Measurements from ENCODE around the gene ZNF862. TPM values are rescaled to one million over a fixed set of nuclear protein-coding genes. Genes with fewer than 3 reads are reported as not detected.

ZNF862 gene
- total and polyA plus RNA-seq, 2 donors (not counting 1 experiment from before 2014, with no cell fraction given) = 24.1 to 33.0 TPM

- H2AFZ ChIP-seq (ENCODE audit: insufficient read depth, low read depth, low read length, poor library complexity, severe bottlenecking) = no peak overlapping the region
- Mint-ChIP-seq H3K27ac (no peak overlapping the region), H3K9me3 (ENCODE audit: insufficient read depth) (no peaks in the 10 kb centered on the region), H3K27me3 (no peaks in the 10 kb centered on the region), H3K4me1 (peaks cover 8% of the 10 kb centered on the region), H3K4me3 (no peak overlapping the region)
- TF ChIP-seq EZH2 (IDR thresholded peaks at IDR 0.05; ENCODE audit: borderline replicate concordance, insufficient read depth, low read depth, low read length, poor library complexity, severe bottlenecking) = no peak
- TF ChIP-seq, protein P1, sequence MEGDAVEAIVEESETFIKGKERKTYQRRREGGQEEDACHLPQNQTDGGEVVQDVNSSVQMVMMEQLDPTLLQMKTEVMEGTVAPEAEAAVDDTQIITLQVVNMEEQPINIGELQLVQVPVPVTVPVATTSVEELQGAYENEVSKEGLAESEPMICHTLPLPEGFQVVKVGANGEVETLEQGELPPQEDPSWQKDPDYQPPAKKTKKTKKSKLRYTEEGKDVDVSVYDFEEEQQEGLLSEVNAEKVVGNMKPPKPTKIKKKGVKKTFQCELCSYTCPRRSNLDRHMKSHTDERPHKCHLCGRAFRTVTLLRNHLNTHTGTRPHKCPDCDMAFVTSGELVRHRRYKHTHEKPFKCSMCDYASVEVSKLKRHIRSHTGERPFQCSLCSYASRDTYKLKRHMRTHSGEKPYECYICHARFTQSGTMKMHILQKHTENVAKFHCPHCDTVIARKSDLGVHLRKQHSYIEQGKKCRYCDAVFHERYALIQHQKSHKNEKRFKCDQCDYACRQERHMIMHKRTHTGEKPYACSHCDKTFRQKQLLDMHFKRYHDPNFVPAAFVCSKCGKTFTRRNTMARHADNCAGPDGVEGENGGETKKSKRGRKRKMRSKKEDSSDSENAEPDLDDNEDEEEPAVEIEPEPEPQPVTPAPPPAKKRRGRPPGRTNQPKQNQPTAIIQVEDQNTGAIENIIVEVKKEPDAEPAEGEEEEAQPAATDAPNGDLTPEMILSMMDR (IDR thresholded peaks at IDR 0.05) = no peak
- H4K20me1 ChIP-seq (ENCODE audit: control insufficient read depth, insufficient read depth, low read length, poor library complexity, severe bottlenecking) = no peaks in the 10 kb centered on the region
- H3K4me3 ChIP-seq (ENCODE audit: control extremely low read depth in 1 of 5, extremely low read depth in 1 of 5, insufficient read depth in 1 of 5, low read depth in 2 of 5, low read length in 4 of 5) = no peak overlapping the region
- H3K27ac ChIP-seq (ENCODE audit: low read length in 2 of 2) = no peak overlapping the region
- peak; percentile 2 for DNase-seq
- peaks cover 7% of the 10 kb centered on the region for H3K79me2 ChIP-seq (ENCODE audit: control insufficient read depth, insufficient read depth, low read length)
- no peaks in the 10 kb centered on the region for H3K9me3 ChIP-seq (ENCODE audit: control extremely low read depth in 1 of 3, control insufficient read depth in 2 of 3, insufficient read depth in 1 of 3, low read length in 2 of 3)
- WGBS (ENCODE audit: insufficient coverage) = over 99% methylated on average over 12 of the region's 16 CpGs
- no peaks in the 10 kb centered on the region for H3K27me3 ChIP-seq (replicated peaks in 1 of 4; ENCODE audit: control extremely low read depth in 1 of 4, control insufficient read depth in 3 of 4, insufficient read depth in 4 of 4, low read length in 3 of 4)
- peaks cover 0 to 4% of the 10 kb centered on the region in 2 donors for H3K4me1 ChIP-seq (ENCODE audit: control insufficient read depth in 2 of 2, insufficient read depth in 2 of 2, low read length in 2 of 2)
- no peak overlapping the region for H3K4me2 ChIP-seq (replicated peaks; ENCODE audit: low read depth, low read length, poor library complexity, severe bottlenecking)
- H3K36me3 ChIP-seq (replicated peaks in 1 of 2; ENCODE audit: control extremely low read depth in 1 of 2, control insufficient read depth in 1 of 2, extremely low read depth in 1 of 2, insufficient read depth in 2 of 2, low read length in 1 of 2) = peaks cover 0 to 10% of the 10 kb centered on the region in 2 experiments
- no peak for ATAC-seq (ENCODE audit: low read depth)
- no peak overlapping the region for H3K9ac ChIP-seq (ENCODE audit: low read length)
- POLR2A ChIA-PET = no interaction called here
- CTCF ChIA-PET = no interaction called here
- intact Hi-C loops (cut with micrococcal nuclease) = loop anchor here (10.0 kb wide), 2 partner anchors 385 to 395 kb away; partner anchors contain the start of gene ZNF746
Observed at GRCh38 chr7:149879766-149880637, 41.8 kb downstream of the ZNF862 start.
